Mucosa of descending colon (tissue), 3 donors: ENCODE data around the gene KCNQ5. TPM values are rescaled to one million over a fixed set of nuclear protein-coding genes. Genes with fewer than 3 reads are reported as not detected.

Experiments used
- ATAC-seq: fragments of 200-7000 bp; cut with Tn5 transposase; one replicate; pipeline ENCODE4 v1.9.1; 2020; ENCODE audit warnings: mild to moderate bottlenecking, moderate library complexity
- DNase-seq, 3 donors: peaks; one replicate each; pipeline ENCODE4 v3.0.0-alpha.2; 2020
- H3K36me3 ChIP-seq: fragments of 200-600 bp; one replicate; pipeline ENCODE4 v1.8.0; 2021; ENCODE audit warnings: low read depth, mild to moderate bottlenecking
- H3K4me1 ChIP-seq: fragments of 200-600 bp; one replicate; pipeline ENCODE4 v1.8.0; 2021; ENCODE audit warnings: low read depth, mild to moderate bottlenecking
- H3K4me3 ChIP-seq: fragments of 200-600 bp; one replicate; pipeline ENCODE4 v1.8.0; 2021; ENCODE audit warnings: mild to moderate bottlenecking
- H3K9me3 ChIP-seq: fragments of 200-600 bp; one replicate; pipeline ENCODE4 v1.8.0; 2021; ENCODE audit warnings: mild to moderate bottlenecking
- intact Hi-C, 2 donors: fragments of 100-400 bp; cut with DNase I in 1 of 2; cut with micrococcal nuclease in 1 of 2; formaldehyde crosslinking; loops; one replicate each; pipeline versions ENCODE4 v1.11.0 to v1.11.1; 2022; cut with DNase I, micrococcal nuclease
- total RNA-seq, 3 donors: library from RNA; stranded (reverse); fragmentation: NEBNext Ultra II Directional in 2 of 3; extraction: Animal tissue kit (Norgen Biotek cat#: 25700) in 2 of 3; gene quantifications; one replicate each; pipeline versions ENCODE4 v1.2.1 to v1.2.4, GENCODE V29; 2021 to 2023
- TF ChIP-seq, protein P1 (sequence below): fragments of 200-600 bp; IDR thresholded peaks from one replicate; pipeline ENCODE4 v1.8.0; 2022; ENCODE audit warnings: antibody characterized with exemption, mild to moderate bottlenecking
- donor health status: DM: no; HTN: no; CAD: no; lungs with moderate emphysema.
- donor health status: DM: no; HTN: no; CAD: no.
- donor health status: DM: no; HTN: yes; CAD: no.

The KCNQ5 gene
- total RNA-seq, 3 donors from 2014 or later: 0.14 to 2.3 (median 0.17) TPM

- ATAC-seq (peak; percentile 44), DNase-seq (no peak)
- intact Hi-C loops: no loop called here
- Histone ChIP-seq H3K4me1 (no peaks in the 10 kb centered on the region), H3K36me3 (no peaks in the 10 kb centered on the region), H3K9me3 (no peaks in the 10 kb centered on the region), H3K4me3 (no peak overlapping the region)
- TF ChIP-seq, protein P1, sequence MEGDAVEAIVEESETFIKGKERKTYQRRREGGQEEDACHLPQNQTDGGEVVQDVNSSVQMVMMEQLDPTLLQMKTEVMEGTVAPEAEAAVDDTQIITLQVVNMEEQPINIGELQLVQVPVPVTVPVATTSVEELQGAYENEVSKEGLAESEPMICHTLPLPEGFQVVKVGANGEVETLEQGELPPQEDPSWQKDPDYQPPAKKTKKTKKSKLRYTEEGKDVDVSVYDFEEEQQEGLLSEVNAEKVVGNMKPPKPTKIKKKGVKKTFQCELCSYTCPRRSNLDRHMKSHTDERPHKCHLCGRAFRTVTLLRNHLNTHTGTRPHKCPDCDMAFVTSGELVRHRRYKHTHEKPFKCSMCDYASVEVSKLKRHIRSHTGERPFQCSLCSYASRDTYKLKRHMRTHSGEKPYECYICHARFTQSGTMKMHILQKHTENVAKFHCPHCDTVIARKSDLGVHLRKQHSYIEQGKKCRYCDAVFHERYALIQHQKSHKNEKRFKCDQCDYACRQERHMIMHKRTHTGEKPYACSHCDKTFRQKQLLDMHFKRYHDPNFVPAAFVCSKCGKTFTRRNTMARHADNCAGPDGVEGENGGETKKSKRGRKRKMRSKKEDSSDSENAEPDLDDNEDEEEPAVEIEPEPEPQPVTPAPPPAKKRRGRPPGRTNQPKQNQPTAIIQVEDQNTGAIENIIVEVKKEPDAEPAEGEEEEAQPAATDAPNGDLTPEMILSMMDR: no peak
These were observed 240.1 kb downstream of the KCNQ5 start for GRCh38 chr6:72861935-72862432.

DNA sequence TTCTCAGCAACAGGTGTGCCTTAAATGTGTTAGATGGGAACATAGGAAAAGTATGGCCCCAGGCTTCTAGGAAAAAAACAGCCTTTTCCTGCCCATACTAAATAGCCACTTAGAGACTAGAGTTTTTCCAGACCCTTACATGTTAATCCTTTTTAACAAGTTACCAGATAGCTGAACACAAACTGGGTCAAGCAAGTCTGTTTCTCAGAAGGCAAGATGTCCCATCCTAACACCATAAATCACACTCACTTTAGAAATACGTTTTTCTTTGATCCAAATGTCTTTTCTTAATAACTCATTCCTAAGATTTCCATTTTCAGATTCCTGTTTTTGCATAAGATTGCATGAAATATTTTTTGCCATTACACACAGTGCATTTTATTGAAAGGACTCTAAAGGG is 241.3 kb downstream of the KCNQ5 start:
- no peak for DNase-seq
- Histone ChIP-seq H3K4me1 (no peaks in the 10 kb centered on the region), H3K4me3 (no peak overlapping the region), H3K36me3 (no peaks in the 10 kb centered on the region), H3K9me3 (no peaks in the 10 kb centered on the region)
- no peak for ATAC-seq
- TF ChIP-seq, protein P1: no peak
- intact Hi-C loops: no loop called here

DNA sequence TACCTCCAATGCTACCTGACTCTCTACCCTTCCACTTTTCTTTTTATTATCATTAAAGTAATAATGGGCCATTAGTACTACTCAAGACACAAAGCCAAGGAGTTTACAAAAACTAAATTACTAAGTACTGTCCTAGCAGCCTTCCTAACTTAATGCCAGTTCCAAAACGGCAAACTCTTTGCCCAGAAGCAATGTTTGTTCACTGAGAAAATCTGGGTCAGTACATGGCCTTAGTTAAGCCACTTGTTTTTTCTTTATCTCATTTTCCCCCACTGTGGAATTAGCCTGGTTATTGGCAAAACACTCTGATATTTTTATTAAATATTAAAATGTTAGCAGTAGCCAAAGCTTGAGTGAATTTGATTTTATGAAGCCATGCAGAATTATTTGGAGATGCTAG is 242.4 kb downstream of the KCNQ5 start:
- DNase-seq (no peak), ATAC-seq (no peak)
- Histone ChIP-seq H3K9me3 (no peaks in the 10 kb centered on the region), H3K36me3 (no peaks in the 10 kb centered on the region), H3K4me1 (no peaks in the 10 kb centered on the region), H3K4me3 (no peak overlapping the region)
- intact Hi-C loops: no loop called here
- TF ChIP-seq, protein P1: no peak

- ATAC-seq (no peak), DNase-seq (no peak)
- Histone ChIP-seq H3K4me3 (no peak overlapping the region), H3K4me1 (no peaks in the 10 kb centered on the region), H3K9me3 (no peaks in the 10 kb centered on the region), H3K36me3 (no peaks in the 10 kb centered on the region)
- intact Hi-C loops: no loop called here
- TF ChIP-seq, protein P1: no peak
These were observed 242.9 kb downstream of the KCNQ5 start for GRCh38 chr6:72864799-72865198.

DNA sequence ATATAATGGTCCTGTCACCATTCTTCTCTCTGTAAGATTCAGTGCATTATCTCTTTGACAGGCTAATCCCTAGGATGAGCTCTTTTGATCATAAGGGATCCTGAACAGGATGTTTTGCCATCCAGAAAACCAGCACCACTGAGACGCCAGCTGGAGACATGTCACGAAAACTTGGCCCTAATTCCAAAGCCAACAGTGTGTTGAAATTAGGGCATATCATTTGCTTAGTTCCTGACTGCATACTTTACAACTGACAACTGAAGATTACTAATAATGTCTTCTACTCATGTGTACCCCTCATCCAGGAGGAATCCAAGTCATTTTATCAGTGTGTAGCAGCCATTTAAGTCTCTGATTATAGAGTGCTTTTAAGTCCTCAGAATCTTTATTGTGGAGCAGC is 243.6 kb downstream of the KCNQ5 start:
- Histone ChIP-seq H3K36me3 (no peaks in the 10 kb centered on the region), H3K4me1 (no peaks in the 10 kb centered on the region), H3K4me3 (no peak overlapping the region), H3K9me3 (no peaks in the 10 kb centered on the region)
- DNase-seq (no peak), ATAC-seq (no peak)
- TF ChIP-seq, protein P1: no peak
- intact Hi-C loops: no loop called here

GRCh38 chr6:72869621-72870020 is 247.8 kb downstream of the KCNQ5 start:
- ATAC-seq: no peak
- Histone ChIP-seq H3K4me3 (no peak overlapping the region), H3K36me3 (no peaks in the 10 kb centered on the region), H3K4me1 (no peaks in the 10 kb centered on the region), H3K9me3 (no peaks in the 10 kb centered on the region)
- intact Hi-C loops: no loop called here
- TF ChIP-seq, protein P1: no peak
- no peak for DNase-seq
